GM21381 (cell line): ENCODE results near the gene FGF14.

ENCODE experiments used
- ATAC-seq: cut with Tn5 transposase; IDR thresholded peaks from one replicate; pipeline ENCODE4 v1.9.1; 2021; ENCODE audit warnings: mild to moderate bottlenecking, moderate library complexity; ENCODE audit not compliant: unreplicated experiment

The FGF14 gene

DNA sequence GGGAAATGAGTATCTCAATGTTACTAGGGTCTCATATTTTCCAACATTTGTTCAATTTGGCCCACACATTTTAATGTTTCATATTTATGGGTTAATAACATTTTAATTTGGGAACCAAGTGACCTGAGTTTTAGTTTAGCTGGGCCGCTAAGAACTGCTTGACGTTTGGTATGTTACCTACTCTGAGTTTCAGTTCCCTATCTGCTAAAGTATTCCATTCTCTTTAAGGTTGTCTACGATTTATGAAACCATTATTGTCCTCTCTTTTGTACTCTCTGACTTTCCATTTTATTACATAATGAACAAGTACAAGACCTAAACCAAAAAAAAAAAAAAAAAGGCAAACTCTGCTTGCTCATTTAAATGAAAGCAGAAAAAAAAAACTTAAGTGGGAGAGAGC is 89.9 kb downstream of the FGF14 start:
- no peak for ATAC-seq

- ATAC-seq: no peak
Measured at GRCh38 chr13:102311419-102311796, 90.4 kb downstream of the FGF14 start.

DNA sequence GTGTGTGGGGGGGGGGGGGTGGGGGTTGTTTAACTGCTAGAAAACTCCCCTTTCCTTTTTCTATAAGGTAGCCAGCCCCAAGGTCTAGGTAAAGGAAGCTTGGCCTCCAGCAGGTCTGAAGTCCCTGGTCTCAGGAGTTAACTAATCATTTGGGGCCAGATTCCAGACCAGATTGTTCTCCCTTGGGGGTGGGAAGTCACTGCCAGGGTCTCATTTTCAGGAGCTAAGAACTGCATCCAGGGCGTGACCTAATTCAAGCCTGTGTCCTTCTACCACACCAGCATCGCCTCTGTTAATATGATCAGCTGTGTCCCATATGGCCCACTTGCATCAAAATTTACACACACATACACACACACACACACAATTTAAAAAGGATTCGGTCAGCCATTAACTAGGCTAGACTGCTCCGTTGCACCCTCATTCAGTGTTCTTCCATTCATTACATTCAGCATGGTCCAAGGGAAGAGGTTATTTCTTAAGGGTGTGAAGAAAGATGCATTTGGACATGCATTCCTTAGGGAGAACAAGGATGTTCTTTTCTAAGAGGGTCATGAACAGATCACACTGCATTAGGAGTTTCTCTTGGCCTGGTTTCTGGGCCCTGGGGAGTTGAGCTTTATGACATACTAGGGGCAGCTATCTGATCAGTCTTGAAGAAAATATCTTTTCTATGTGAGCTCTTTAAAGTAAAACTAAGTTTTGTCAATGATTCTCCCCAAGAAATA is 91.0 kb downstream of the FGF14 start:
- no peak for ATAC-seq

- no peak for ATAC-seq
Measured at GRCh38 chr13:102309110-102309509, 92.7 kb downstream of the FGF14 start.

GRCh38 chr13:102302534-102302933 is 99.3 kb downstream of the FGF14 start:
- ATAC-seq: no peak

DNA sequence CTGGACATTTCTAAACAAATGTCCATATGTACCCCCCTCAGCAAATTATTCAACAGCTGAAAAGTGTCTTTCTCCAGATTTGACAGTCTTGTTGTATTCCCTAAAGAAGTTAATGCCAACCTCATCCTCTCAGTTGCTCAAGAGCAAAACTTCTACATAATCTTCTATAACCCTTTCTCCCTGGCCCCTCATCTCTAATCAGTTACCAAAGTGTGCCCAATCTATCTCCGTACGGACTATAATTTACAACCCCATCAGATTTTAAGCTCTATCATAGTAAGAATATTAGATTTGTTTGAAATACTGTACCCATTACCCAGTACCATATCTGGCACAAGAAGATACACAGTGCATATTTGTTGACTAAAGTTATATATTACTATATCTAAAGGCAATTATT is 101.5 kb downstream of the FGF14 start:
- ATAC-seq: no peak

DNA sequence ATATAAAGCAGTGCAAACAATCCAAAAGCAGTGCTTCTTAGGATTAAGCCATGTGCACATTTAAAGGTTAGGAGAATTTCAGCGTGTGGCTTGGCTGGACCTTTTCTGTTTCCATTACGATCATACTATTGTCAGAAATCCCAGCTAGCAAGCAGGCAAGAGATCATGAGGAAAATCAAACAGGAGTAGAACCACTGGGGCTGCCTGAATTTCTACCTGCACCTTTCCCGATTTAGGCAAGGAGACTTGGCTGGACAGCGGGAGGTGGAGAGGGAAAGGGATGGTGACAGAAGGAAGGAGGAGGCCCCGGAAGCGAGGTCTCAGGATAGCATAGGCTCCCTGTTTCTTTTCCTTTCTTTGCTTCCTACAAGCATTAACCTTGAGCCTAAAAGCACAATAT is 102.5 kb downstream of the FGF14 start:
- no peak for ATAC-seq

DNA sequence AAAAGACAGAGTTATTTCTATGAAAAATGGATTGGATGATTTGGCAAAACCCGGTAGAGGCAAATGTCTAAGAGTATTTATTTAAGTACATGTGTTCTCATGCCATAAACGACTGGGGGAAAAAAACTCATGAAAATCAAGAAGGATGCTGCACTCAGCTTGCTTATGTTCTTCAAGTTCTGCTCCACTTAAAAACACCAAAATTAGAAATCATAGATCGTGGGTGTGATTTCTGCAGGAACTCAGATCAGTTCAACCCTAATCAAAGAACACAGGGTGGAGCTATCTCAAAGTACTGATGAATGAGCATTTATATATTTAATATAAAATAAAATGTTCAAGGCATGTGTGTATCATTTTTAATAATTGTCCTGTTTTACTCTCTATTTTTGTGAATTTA is 103.8 kb downstream of the FGF14 start:
- no peak for ATAC-seq

- ATAC-seq: no peak
Measured at GRCh38 chr13:102295316-102296048, 106.4 kb downstream of the FGF14 start.

GRCh38 chr13:102294407-102295018 is 107.3 kb downstream of the FGF14 start:
- no peak for ATAC-seq

DNA sequence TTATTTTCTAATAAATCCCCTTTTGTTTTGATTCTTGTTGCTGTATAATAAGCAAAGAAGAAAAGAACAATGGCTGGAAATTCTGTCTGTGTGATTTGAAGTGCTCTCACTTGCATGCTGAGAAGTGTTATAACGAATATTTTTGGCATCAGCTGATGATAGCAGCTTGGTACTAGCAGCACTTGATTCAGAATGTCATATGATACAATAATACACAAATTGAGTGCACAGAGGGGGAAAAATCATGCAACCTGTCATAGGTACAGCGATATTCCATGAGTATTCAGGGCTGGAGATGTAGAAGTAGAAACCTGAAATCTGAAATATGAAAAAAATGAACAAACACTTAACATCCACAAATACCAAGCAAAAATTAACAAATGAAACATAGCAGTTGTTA is 108.1 kb downstream of the FGF14 start:
- ATAC-seq: no peak

- ATAC-seq: no peak
Measured at GRCh38 chr13:102291587-102292218, 110.1 kb downstream of the FGF14 start.

DNA sequence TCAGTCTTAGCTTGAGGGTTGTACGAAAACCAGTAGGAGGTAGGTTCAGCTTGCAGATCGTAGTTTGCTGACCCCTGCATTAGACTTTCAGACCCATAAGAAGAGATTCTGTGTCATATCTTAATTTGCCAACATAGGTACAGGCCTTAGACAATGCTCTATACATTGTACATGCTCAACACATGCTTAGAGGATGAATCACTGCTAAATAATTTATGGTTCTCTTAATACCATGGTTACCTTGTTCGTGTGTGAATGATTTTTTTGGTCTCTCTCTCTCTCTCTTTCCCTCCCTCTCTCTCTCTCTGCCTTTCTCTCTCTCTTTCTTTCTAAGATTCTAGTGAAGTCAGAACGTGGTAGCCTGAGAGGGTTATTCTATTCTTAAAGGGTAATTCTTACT is 112.2 kb downstream of the FGF14 start:
- no peak for ATAC-seq

DNA sequence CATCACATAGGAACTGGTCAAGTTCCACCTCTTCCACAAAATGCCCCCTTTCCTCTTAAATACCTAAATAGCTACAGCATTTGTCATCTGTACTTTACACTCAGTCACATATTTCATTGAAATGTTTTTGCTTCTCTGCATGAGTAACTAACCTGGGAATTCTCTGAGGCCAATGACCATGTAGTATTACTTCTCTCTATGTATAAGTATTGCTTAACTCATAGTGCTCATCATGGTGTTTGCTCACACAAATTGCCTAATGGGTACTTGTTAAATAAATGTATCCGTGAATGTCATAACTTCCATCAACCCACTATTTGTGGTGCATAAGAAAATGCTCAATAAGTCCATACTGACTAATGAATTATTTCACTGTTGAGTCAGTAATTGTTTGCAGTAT is 115.5 kb downstream of the FGF14 start:
- ATAC-seq: no peak

- no peak for ATAC-seq
Measured at GRCh38 chr13:102280366-102280765, 121.5 kb downstream of the FGF14 start.

DNA sequence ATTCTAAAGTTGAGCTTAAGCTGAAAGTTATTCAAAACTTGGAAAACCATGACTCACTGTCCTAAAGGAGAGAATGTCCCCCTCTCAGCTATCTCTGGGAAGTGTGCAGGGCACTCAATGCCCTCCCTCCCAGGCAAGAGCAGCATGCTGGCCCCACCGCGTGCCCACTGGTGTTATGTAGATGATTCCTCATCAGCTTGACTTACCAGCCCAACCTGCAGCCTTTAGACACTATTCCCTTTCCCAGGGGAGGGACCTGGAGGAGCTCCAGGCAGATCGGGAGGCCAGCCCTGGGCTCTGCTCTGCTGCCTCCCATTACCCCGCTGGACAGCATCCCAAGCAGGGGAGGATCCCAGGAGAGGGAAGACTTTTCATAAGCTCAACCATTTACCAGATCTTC is 124.6 kb downstream of the FGF14 start:
- ATAC-seq: no peak

DNA sequence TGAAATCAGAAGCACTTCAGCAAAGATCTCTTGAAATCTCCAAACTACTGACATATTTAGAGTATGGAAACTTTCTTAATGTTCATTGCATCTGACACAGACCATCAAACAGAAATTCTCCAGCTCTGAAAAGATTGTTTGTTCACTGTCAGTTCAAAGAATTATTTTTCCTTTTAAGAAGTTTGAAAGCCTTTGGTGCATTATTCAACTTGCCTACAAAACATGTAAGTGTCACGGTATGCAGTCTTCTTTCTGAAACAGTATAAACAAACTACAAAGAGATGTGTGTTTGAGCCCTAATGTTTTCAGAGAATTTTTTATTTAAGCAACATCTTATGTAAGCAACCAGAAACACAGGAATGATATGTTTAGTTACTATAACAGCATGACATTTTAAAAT is 125.4 kb downstream of the FGF14 start:
- no peak for ATAC-seq

DNA sequence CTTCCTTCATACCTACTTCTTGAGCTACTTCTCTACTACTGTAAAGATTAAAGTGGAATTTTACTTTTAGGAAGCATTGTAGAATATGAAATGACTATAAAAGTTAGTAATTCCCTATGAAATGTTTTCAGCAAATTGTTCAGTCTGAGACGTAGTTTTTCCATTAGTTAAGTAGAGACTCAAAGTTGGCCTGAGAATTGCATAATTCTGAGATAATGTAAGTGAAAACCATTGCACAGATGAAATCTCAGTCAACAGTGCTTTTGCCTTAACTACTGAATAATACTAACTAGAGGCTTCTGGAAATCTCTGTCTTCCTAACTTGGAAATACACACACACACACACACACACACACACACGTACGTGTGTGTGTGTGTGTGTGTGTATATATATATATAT is 125.9 kb downstream of the FGF14 start:
- no peak for ATAC-seq

GRCh38 chr13:102273111-102273510 is 128.7 kb downstream of the FGF14 start:
- ATAC-seq: no peak

DNA sequence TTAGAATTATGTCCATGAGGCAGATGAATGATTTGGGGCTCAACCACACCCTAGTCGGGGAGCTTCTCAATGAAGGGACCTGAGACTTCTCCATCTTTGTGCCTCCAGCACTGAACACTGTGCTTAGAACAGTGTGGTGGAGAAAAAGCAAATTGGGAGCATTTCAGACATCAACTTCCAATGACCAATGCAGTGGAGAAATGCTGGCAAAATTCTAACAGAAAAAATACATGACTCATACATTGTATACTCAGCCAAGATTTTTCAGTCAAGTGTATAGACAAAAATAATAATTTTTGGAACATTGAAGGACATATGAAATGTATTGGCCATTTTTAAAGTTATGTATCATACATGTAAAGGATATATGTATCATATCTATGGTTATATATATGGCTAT is 134.7 kb downstream of the FGF14 start:
- no peak for ATAC-seq

DNA sequence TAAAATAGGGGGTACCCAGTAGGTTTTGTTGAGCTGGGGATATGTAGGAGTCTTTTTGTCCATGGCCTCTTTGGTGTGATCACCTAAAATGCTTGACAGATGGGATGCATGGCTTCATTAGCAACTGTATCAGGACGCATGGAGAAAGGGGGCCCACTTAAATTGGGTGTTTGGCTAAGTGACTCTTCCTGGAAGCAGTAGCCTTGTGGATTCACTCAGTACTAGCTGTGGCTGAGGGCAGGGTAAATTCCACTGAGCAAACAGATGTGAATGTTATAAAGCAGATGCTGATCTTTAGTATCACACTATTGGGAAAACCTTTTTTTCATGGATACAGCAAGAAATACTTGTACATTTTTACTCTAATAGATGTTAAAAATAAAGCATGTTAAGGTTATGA is 140.0 kb downstream of the FGF14 start:
- ATAC-seq: no peak

GRCh38 chr13:102261316-102261715 is 140.5 kb downstream of the FGF14 start:
- ATAC-seq: no peak
